Raji (cell line): ENCODE results near the gene NDFIP1.

ENCODE experiments used
- POLR2A ChIP-seq: IDR thresholded peaks from 2 replicates; pipeline ENCODE4 v1.6.1; 2011; ENCODE audit warnings: low read depth, low read length, control low read depth; ENCODE audit not compliant: insufficient read depth

Gene NDFIP1

GRCh38 chr5:142125378-142125777, 16.8 kb downstream of the NDFIP1 start:
- no peak for TF ChIP-seq POLR2A

DNA sequence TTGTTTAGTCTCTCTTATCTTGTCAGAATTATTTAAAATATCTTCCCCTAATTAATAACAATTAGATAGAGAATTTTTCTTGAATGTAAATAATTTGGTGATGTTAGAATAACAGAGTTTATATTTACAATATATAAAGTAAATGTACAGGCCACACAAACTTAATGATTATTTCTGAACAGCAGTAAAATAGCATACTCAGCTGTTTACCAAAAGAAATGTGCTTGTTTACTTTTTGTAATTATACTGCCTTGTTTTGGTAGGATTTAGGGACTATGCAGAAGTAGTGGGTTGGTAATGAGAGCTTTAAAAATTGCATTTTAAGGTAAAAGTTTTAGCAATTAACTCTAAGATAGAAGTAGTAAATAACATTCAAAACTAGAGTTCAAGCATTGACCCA, 17.4 kb downstream of the NDFIP1 start:
- no peak for TF ChIP-seq POLR2A

GRCh38 chr5:142128675-142129208, 20.2 kb downstream of the NDFIP1 start:
- no peak for TF ChIP-seq POLR2A

DNA sequence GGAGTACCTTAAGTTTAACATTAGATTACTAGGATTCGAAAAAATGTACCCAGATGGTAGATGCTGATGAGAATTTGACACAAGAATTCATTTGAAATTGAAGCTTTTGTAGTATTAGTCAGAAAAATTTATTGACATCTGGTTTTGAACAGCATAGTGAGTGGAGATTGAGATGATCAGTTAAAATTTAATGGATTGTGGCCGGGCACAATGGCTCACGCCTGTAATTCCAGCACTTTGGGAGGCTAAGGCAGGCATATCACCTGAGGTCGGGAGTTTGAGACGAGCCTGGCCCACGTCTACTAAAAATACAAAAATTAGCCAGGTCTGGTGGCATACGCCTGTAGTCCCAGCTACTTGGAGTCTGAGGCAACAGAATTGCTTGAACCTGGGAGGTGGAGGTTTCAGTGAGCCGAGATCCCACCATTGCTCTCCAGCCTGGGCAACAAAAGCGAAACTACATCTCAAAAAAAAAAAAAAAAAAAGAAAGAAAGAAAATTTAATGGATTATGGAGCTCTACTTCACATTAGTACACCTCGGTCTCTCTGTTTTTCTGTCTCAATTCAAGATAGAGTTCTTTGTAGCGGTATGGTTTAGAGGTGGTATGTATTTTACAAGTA, 21.0 kb downstream of the NDFIP1 start:
- TF ChIP-seq POLR2A: no peak

DNA sequence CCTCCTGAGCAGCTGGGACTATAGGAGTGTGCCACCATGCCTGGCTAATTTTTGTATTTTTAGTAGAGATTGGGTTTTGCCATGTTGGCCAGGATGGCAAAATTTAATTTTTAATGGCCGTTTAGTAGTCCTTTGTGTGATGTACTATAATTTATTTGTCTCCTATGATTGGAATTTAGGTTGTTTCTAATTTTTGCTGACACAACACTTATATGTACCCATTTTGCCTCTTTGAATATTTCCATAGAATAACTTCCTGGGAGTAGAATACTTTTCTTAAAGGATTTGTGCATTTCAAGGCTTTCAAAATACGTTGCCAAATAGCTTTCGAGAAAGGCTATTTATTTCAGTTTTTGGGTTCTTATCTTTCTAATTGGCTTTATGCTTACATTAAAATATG, 22.8 kb downstream of the NDFIP1 start:
- no peak for TF ChIP-seq POLR2A

GRCh38 chr5:142132916-142133315, 24.3 kb downstream of the NDFIP1 start:
- TF ChIP-seq POLR2A: no peak

DNA sequence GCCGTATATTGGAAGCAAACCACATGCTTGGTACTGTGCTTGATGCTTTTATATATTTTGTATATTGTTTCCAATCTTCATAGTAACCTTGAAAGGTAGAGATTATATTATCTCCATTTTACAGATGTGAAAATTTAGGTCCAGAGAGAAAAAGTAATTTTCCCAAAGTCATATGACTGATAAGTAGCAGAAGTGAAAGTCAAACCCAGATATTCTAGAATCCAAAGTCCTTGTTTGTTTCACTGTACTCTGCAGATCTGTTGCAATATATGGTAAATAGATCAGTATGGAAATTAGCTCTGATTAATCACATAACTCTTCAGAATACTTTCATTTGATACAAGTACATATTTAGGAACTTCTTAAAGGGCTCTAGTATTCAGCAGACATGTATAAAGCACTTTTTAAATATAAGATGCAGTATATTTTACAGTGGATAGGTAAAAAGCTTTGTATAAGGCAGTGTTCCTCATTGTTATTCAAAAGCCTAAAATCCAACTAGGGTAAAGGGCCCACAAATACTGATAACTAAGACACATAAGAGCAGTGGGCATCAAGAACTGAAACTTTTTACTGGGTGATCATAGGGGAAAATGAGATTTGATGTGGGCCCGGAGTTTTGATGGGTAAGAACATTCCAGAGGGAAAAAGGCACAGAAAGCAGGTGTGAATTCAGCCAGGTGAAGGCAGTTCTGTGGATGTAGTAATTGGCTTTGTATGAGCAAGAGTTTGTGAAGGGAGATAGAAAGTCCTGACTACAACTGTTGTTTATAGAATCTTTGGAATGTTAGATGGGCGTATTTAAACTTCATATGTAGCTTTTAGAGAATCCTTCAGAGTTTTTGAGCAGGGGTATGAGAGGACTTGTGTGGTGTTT, 25.0 kb downstream of the NDFIP1 start:
- TF ChIP-seq POLR2A: no peak

DNA sequence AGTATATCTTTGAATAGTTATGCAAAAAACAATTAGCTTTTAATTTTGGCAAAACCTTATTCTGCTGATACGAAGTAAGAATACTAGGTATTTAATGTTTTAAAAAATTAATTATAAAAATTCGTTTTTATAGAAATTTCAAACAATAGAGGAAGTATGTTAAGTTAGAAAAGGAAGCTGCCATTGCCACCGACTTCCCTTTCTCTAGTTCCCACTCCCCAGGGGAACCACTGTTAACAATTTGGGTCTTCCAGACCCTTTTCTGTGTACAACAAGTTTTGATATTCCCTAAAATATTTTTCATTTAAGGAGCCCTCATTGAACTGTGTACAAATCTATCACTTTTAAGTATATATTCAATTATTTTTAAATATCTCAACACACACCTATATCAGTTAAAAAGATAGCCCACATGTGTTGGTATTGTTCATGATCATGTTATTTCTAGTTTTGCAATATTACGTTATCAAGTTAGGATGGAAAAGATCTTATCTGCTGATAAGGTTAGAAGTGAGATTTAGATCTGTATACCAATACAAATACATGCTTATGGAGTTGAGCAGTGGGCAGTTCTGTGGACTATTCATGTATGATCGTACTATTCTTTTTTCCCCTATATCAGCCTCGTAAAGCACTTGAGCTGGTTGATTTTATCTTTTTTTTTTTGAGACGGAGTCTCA, 25.9 kb downstream of the NDFIP1 start:
- TF ChIP-seq POLR2A: no peak

DNA sequence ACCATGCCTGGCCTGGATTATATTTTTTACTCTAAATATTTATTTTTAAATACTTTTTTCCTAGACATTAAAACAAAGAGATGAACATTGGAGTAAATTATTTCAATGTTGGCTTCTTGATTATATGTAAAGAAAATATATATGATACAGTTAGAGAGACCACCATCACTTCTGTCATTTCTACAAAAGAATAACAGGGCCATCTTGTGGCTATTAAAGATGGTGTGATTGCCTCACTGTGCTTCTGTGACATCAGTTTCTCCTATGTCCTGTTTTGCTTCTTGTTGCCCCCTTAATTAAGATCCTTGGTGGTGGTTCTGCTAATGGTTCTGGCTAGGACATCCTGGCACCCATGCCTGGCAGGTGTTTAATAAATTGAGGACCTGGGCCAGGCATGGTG, 32.9 kb downstream of the NDFIP1 start:
- TF ChIP-seq POLR2A: no peak

- no peak for TF ChIP-seq POLR2A
Measured at GRCh38 chr5:142143878-142144277, 35.3 kb downstream of the NDFIP1 start.

- no peak for TF ChIP-seq POLR2A
Measured at GRCh38 chr5:142145106-142145900, 36.7 kb downstream of the NDFIP1 start.

DNA sequence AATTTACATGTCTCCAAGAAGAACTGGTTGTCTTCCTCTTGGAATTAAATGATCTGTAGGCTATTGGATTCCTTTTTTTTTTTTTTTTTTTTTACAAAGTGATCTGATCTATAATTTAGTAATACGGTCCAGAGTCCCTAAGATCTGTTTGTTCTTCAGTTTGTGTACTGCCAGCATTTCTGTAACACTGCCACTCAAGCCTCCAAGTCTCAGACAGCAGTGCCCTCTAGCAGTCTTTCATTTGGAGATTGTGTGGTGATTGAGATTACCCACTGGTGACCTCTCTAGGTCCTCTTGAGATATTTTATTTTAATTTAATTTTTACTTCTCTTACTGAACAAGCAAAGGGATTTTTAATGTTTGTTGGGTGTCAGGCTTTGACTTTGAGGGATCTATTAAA, 40.8 kb downstream of the NDFIP1 start:
- TF ChIP-seq POLR2A: no peak

- no peak for TF ChIP-seq POLR2A
Measured at GRCh38 chr5:142150431-142150830, 41.9 kb downstream of the NDFIP1 start.

- TF ChIP-seq POLR2A: no peak
Measured at GRCh38 chr5:142151436-142152383, 43.1 kb downstream of the NDFIP1 start.
